Measurements from ENCODE around the gene MAP3K3. TPM values are rescaled to one million over a fixed set of nuclear protein-coding genes. Genes with fewer than 3 reads are reported as not detected.

MAP3K3 gene
- total RNA-seq, 2 donors from 2014 or later: 44.0 to 72.0 TPM

- H3K27ac ChIP-seq: no peak overlapping the region
- H3K9me3 ChIP-seq: no peaks in the 10 kb centered on the region
- DNase-seq (ENCODE audit: low spot score): no peak
- intact Hi-C loops (cut with DNase I): no loop called here
- TF ChIP-seq POLR2A (IDR thresholded peaks at IDR 0.05) (no peak), POLR2AphosphoS5 (IDR thresholded peaks at IDR 0.05) (no peak), CTCF (IDR thresholded peaks at IDR 0.05) (no peak)
- H3K4me1 ChIP-seq (replicated peaks): peaks cover 4% of the 10 kb centered on the region
- no peaks in the 10 kb centered on the region for H3K36me3 ChIP-seq
- no peaks in the 10 kb centered on the region for H3K27me3 ChIP-seq (replicated peaks; ENCODE audit: insufficient read depth)
- WGBS: 81% methylated on average over 5 of the region's 5 CpGs
- H3K4me3 ChIP-seq: no peak overlapping the region
These were observed 23.7 kb downstream of the MAP3K3 start for GRCh38 chr17:63645775-63646487.

GRCh38 chr17:63646488-63646806 is 24.2 kb downstream of the MAP3K3 start:
- intact Hi-C loops (cut with DNase I): no loop called here
- no peaks in the 10 kb centered on the region for H3K9me3 ChIP-seq
- H3K27me3 ChIP-seq (replicated peaks; ENCODE audit: insufficient read depth): no peaks in the 10 kb centered on the region
- H3K27ac ChIP-seq: peak overlapping the region in 1 of 2 donors; percentile 33
- no peak overlapping the region for H3K4me3 ChIP-seq
- no peaks in the 10 kb centered on the region for H3K36me3 ChIP-seq
- TF ChIP-seq POLR2A (IDR thresholded peaks at IDR 0.05): no peak
- TF ChIP-seq POLR2AphosphoS5 (IDR thresholded peaks at IDR 0.05): no peak
- TF ChIP-seq CTCF (IDR thresholded peaks at IDR 0.05): no peak
- 85% methylated on average over 1 of the region's 1 CpG for WGBS
- DNase-seq (ENCODE audit: low spot score): no peak
- peaks cover 4% of the 10 kb centered on the region for H3K4me1 ChIP-seq (replicated peaks)

GRCh38 chr17:63647065-63647725 is 25.0 kb downstream of the MAP3K3 start:
- H3K36me3 ChIP-seq: no peaks in the 10 kb centered on the region
- WGBS: 50% methylated on average over 4 of the region's 4 CpGs
- no peak overlapping the region for H3K4me3 ChIP-seq
- H3K9me3 ChIP-seq: no peaks in the 10 kb centered on the region
- TF ChIP-seq POLR2AphosphoS5 (IDR thresholded peaks at IDR 0.05): peak; percentile 74
- TF ChIP-seq CTCF (IDR thresholded peaks at IDR 0.05): no peak
- TF ChIP-seq POLR2A (IDR thresholded peaks at IDR 0.05): no peak
- H3K4me1 ChIP-seq (replicated peaks): peaks cover 4% of the 10 kb centered on the region
- intact Hi-C loops (cut with DNase I): no loop called here
- H3K27ac ChIP-seq: peak overlapping the region; percentile 13 to 33
- H3K27me3 ChIP-seq (replicated peaks; ENCODE audit: insufficient read depth): no peaks in the 10 kb centered on the region
- DNase-seq (ENCODE audit: low spot score): peak; percentile 52

- no peaks in the 10 kb centered on the region for H3K9me3 ChIP-seq
- peaks cover 4% of the 10 kb centered on the region for H3K4me1 ChIP-seq (replicated peaks)
- H3K36me3 ChIP-seq: no peaks in the 10 kb centered on the region
- no peak overlapping the region for H3K4me3 ChIP-seq
- H3K27ac ChIP-seq: peak overlapping the region in 1 of 2 donors; percentile 13
- no peak for DNase-seq (ENCODE audit: low spot score)
- no peak for TF ChIP-seq POLR2AphosphoS5 (IDR thresholded peaks at IDR 0.05)
- no peak for TF ChIP-seq POLR2A (IDR thresholded peaks at IDR 0.05)
- no peak for TF ChIP-seq CTCF (IDR thresholded peaks at IDR 0.05)
- intact Hi-C loops (cut with DNase I): no loop called here
- H3K27me3 ChIP-seq (replicated peaks; ENCODE audit: insufficient read depth): no peaks in the 10 kb centered on the region
These were observed 25.7 kb downstream of the MAP3K3 start for GRCh38 chr17:63647936-63648335.

GRCh38 chr17:63649813-63650212 is 27.6 kb downstream of the MAP3K3 start:
- H3K27ac ChIP-seq: no peak overlapping the region
- intact Hi-C loops (cut with DNase I): no loop called here
- no peaks in the 10 kb centered on the region for H3K27me3 ChIP-seq (replicated peaks; ENCODE audit: insufficient read depth)
- no peaks in the 10 kb centered on the region for H3K36me3 ChIP-seq
- H3K4me3 ChIP-seq: no peak overlapping the region
- H3K4me1 ChIP-seq (replicated peaks): peaks cover 4% of the 10 kb centered on the region
- DNase-seq (ENCODE audit: low spot score): no peak
- WGBS: 58% methylated on average over 1 of the region's 1 CpG
- TF ChIP-seq POLR2A (IDR thresholded peaks at IDR 0.05) (no peak), POLR2AphosphoS5 (IDR thresholded peaks at IDR 0.05) (no peak), CTCF (IDR thresholded peaks at IDR 0.05) (no peak)
- no peaks in the 10 kb centered on the region for H3K9me3 ChIP-seq
